ENCODE data around the gene GPSM1. TPM values are rescaled to one million over a fixed set of nuclear protein-coding genes. Genes with fewer than 3 reads are reported as not detected.

Gene GPSM1
- total RNA-seq, 1 donor from 2014 or later = 69.0 TPM

- H3K27me3 ChIP-seq (ENCODE audit: low read depth) = no peaks in the 10 kb centered on the region
- no peak overlapping the region for H3K4me3 ChIP-seq
- H3K27ac ChIP-seq (replicated peaks) = no peak overlapping the region
- TF ChIP-seq CTCF (IDR thresholded peaks at IDR 0.05; ENCODE audit: borderline replicate concordance) = no peak
- H3K36me3 ChIP-seq = peaks cover 39% of the 10 kb centered on the region
- no peaks in the 10 kb centered on the region for H3K9me3 ChIP-seq (replicated peaks)
- peaks cover 35% of the 10 kb centered on the region for H3K4me1 ChIP-seq
- intact Hi-C loops (cut with micrococcal nuclease) = no loop called here
- no peak for DNase-seq
These were observed 10.4 kb downstream of the GPSM1 start for GRCh38 chr9:136337416-136338395.

GRCh38 chr9:136338511-136338910 lies 11.2 kb downstream of the GPSM1 start:
- Histone ChIP-seq H3K9me3 (replicated peaks) (no peaks in the 10 kb centered on the region), H3K36me3 (peaks cover 39% of the 10 kb centered on the region), H3K4me3 (no peak overlapping the region), H3K4me1 (peaks cover 43% of the 10 kb centered on the region), H3K27ac (replicated peaks) (no peak overlapping the region), H3K27me3 (ENCODE audit: low read depth) (no peaks in the 10 kb centered on the region)
- intact Hi-C loops (cut with micrococcal nuclease) = no loop called here
- DNase-seq = no peak
- no peak for TF ChIP-seq CTCF (IDR thresholded peaks at IDR 0.05; ENCODE audit: borderline replicate concordance)

GRCh38 chr9:136339173-136339957 lies 12.0 kb downstream of the GPSM1 start:
- intact Hi-C loops (cut with micrococcal nuclease) = no loop called here
- no peaks in the 10 kb centered on the region for H3K27me3 ChIP-seq (ENCODE audit: low read depth)

GRCh38 chr9:136339958-136340310 lies 12.6 kb downstream of the GPSM1 start:
- peaks cover 55% of the 10 kb centered on the region for H3K4me1 ChIP-seq
- no peak for TF ChIP-seq CTCF (IDR thresholded peaks at IDR 0.05; ENCODE audit: borderline replicate concordance)
- H3K9me3 ChIP-seq (replicated peaks) = no peaks in the 10 kb centered on the region
- DNase-seq = no peak
- peaks cover 35% of the 10 kb centered on the region for H3K36me3 ChIP-seq
- intact Hi-C loops (cut with micrococcal nuclease) = no loop called here
- H3K27me3 ChIP-seq (ENCODE audit: low read depth) = no peaks in the 10 kb centered on the region
- H3K27ac ChIP-seq (replicated peaks) = peak overlapping the region; percentile 96
- H3K4me3 ChIP-seq = no peak overlapping the region

More at GRCh38 chr9:136339173-136339957, 12.0 kb downstream of the GPSM1 start:
- H3K4me3 ChIP-seq = no peak overlapping the region
- H3K9me3 ChIP-seq (replicated peaks) = no peaks in the 10 kb centered on the region
- H3K36me3 ChIP-seq = peaks cover 37% of the 10 kb centered on the region
- H3K27ac ChIP-seq (replicated peaks) = peak overlapping the region; percentile 96
- peaks cover 49% of the 10 kb centered on the region for H3K4me1 ChIP-seq
- peak; percentile 72 for DNase-seq
- peak; percentile 86 for TF ChIP-seq CTCF (IDR thresholded peaks at IDR 0.05; ENCODE audit: borderline replicate concordance)

- no peak overlapping the region for H3K4me3 ChIP-seq
- TF ChIP-seq CTCF (IDR thresholded peaks at IDR 0.05; ENCODE audit: borderline replicate concordance) = no peak
- H3K4me1 ChIP-seq = peaks cover 61% of the 10 kb centered on the region
These were observed 13.2 kb downstream of the GPSM1 start for GRCh38 chr9:136340356-136341041.

More at GRCh38 chr9:136340356-136341041, 13.2 kb downstream of the GPSM1 start:
- Histone ChIP-seq H3K36me3 (peaks cover 34% of the 10 kb centered on the region), H3K27ac (replicated peaks) (peak overlapping the region; percentile 96), H3K9me3 (replicated peaks) (no peaks in the 10 kb centered on the region), H3K27me3 (ENCODE audit: low read depth) (no peaks in the 10 kb centered on the region)
- intact Hi-C loops (cut with micrococcal nuclease) = no loop called here
- DNase-seq = no peak

All from left ventricle myocardium inferior (tissue), 1 donor.